Activated CD8-positive, alpha-beta memory T cell treated with anti-CD3 and anti-CD28 coated beads for 1 hour (primary cell): Measurements from ENCODE around the gene LINS1.

Experiments used
- DNase-seq, 2 donors: peaks; one replicate each; pipeline ENCODE4 v3.0.0-alpha.2; 2020; ENCODE audit warnings: low read depth in 1 of 2; ENCODE audit errors: extremely low read depth in 1 of 2

Gene LINS1

GRCh38 chr15:100558771-100559254, 43.2 kb downstream of the LINS1 start:
- DNase-seq: no peak

GRCh38 chr15:100553468-100553867, 48.5 kb downstream of the LINS1 start:
- DNase-seq: no peak

GRCh38 chr15:100547961-100548360, 54.0 kb downstream of the LINS1 start:
- DNase-seq: no peak

GRCh38 chr15:100544946-100545345, 57.0 kb downstream of the LINS1 start:
- no peak for DNase-seq

- no peak for DNase-seq
These were observed 57.6 kb downstream of the LINS1 start for GRCh38 chr15:100544338-100544841.

GRCh38 chr15:100542290-100542689, 59.7 kb downstream of the LINS1 start:
- no peak for DNase-seq

GRCh38 chr15:100537331-100537730, 64.7 kb downstream of the LINS1 start:
- no peak for DNase-seq

- DNase-seq: no peak
These were observed 65.3 kb downstream of the LINS1 start for GRCh38 chr15:100536733-100537132.

GRCh38 chr15:100533886-100534285, 68.1 kb downstream of the LINS1 start:
- no peak for DNase-seq

- no peak for DNase-seq
These were observed 70.1 kb downstream of the LINS1 start for GRCh38 chr15:100531823-100532327.

GRCh38 chr15:100531204-100531603, 70.8 kb downstream of the LINS1 start:
- no peak for DNase-seq

GRCh38 chr15:100529556-100529955, 72.4 kb downstream of the LINS1 start:
- DNase-seq: no peak

- no peak for DNase-seq
These were observed 73.1 kb downstream of the LINS1 start, which contains the start of gene CERS3 for GRCh38 chr15:100528833-100529428. CERS3 (minus strand) TSS chr15:100528950; CDS start chr15:100501849, 27,101 bp downstream.

GRCh38 chr15:100526027-100526481, 75.9 kb downstream of the LINS1 start:
- DNase-seq: no peak

- DNase-seq: no peak
These were observed 76.5 kb downstream of the LINS1 start for GRCh38 chr15:100525436-100525835.

GRCh38 chr15:100524326-100524725, 77.7 kb downstream of the LINS1 start:
- DNase-seq: no peak

GRCh38 chr15:100521907-100522306, 80.1 kb downstream of the LINS1 start:
- DNase-seq: no peak

GRCh38 chr15:100520132-100520921, 81.7 kb downstream of the LINS1 start:
- DNase-seq: no peak

GRCh38 chr15:100517846-100518245, 84.1 kb downstream of the LINS1 start:
- DNase-seq: no peak
